Hematopoietic multipotent progenitor cell treated with erythropoietin and hydrocortisone succinate and interleukin-3 and kit ligand, for 4 days (in vitro differentiated cells): ENCODE data around the gene PYCARD.
"Not testable (repeated sequence)": the region's sequence is repeated elsewhere in the genome, so short reads cannot be mapped to it uniquely, and the experiment has no call there.

Experiments
- DNase-seq: peaks from one replicate; pipeline ENCODE4 v3.0.0-alpha.2; 2015

The PYCARD gene

DNA sequence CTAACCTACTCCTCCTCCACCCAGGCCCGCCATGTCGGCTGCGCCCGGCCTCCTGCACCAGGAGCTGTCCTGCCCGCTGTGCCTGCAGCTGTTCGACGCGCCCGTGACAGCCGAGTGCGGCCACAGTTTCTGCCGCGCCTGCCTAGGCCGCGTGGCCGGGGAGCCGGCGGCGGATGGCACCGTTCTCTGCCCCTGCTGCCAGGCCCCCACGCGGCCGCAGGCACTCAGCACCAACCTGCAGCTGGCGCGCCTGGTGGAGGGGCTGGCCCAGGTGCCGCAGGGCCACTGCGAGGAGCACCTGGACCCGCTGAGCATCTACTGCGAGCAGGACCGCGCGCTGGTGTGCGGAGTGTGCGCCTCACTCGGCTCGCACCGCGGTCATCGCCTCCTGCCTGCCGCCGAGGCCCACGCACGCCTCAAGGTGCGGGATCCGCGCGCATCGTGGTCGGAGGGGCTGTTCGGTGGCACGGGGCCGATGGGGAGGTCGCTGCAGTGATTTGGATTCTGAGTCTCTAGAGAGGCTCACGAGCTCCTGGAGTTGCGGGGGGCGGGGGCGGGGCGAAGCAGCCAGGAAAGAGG lies 12.2 kb upstream of the PYCARD start:
- DNase-seq: peak; percentile 49

DNA sequence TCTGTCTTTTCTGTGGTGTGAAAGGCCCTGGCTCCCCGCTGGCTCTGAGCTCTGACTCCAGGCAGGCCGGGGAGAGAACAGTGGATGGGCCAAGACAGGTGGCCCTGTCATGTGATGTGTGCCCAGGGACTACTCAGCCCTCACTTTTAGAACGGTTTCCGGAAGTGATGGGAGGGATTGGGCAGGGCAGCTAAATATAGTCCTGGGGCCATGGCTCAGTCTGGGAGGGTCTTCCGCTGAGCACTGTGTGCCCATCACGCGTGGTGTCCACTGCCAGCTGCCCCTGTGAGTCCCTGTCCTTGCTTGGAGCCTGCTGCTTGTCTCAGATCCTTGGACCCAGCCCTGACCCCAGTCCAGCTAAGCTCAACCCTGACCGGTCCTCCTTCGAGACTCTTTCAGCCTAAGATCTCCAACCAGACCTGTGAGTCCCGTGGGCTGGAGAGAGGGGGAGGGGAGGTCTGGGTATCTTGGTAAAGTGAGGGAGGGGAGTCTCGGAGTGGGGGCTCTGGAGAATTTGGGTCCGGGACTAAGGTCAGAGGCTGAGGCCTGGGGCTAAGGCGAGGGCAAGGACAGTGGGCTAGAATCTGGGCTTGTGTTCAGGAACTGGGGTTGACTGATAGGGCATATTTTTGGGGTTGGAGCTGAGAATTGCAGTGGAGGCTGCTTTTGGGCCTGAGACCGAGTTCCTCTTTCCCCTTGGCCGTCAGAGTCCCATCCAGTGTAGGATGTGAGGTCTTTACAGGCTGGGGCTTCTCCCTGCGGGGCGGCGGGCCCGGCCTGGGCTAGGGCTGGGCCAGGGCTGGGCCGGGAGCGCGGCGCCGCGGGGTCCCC lies 11.5 kb upstream of the PYCARD start, which contains the start of gene TRIM72:
Gene TRIM72, plus strand, starts transcription at position 243 of the 831 bp plus-strand sequence. CDS start 620 bp downstream, outside the sequence.
- peak; percentile 36 for DNase-seq

DNA sequence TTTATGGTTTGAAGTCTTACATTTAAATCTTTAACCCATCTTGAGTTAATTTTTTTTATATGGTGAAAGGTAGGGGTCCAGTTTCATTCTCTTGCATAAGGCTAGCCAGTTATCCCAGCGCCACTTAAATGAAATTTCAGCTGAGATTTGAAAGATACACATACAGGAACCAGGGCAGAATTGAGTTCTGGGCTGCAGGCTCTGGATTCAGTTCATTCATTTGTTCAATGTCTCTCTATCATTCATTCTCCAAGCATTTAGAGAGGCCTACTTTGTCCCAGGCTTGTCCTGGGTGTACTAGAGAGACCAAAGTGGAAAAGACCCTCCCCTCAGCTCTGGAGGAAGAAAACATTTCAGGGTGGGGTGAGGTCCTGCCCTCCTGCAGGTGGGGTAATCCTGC lies 10.8 kb upstream of the PYCARD start:
- no peak for DNase-seq

DNA sequence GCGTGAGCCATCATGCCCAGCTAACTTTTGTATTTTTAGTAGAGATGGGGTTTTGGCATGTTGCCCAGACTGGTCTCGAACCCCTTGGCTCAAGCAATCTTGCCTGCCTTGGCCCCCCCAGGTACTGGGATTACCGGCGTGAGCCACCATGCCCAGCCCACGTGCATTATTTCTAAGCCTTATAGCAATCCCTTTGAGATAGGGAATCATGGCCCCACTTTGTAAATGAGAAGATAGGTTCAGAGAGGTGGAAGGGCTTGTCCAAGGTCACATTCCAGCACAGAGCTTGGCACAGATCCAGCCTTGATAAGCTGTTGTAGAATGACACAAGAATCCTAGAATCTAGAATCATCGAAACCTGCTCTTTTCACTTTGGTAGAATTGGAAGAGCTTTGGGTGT lies 4.2 kb upstream of the PYCARD start:
- DNase-seq: no peak

DNA sequence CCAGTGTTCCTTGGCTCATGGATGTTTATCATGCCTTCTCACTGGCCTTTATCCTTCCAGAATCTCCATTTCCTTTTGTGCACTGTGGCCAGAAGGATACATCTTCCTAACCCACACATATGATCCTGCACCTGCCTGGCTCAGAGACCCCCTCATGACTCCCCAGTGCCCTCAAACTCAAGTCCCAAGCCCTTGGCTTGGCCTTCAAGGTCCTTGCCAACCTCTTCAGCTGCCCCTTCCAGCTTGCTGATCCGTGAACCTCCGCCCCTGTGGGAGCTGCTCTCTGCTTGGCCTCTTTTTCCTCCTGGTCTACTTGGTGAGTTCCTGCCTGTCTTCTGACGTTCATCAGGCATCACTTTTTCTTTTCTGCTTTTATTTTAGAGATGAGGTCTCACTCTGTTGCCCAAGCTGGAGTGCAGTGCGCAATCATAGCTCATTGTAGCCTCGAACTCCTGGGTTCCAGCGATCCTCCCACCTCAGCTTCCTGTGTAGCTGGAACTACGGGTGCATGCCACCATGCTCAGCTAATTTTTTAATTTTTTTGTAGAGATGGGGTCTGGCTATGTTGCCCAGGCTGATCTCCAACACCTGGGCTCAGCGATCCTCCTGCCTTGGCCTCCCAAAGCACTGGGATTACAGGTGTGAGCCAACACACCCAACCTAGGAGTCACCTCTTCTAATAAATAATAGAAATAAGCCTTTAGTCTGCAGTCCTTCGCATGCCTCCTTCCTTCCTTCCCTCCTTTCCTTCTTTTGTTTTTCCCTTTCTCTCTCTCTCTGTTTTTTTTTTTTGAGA lies 2.5 kb upstream of the PYCARD start:
- no peak for DNase-seq

DNA sequence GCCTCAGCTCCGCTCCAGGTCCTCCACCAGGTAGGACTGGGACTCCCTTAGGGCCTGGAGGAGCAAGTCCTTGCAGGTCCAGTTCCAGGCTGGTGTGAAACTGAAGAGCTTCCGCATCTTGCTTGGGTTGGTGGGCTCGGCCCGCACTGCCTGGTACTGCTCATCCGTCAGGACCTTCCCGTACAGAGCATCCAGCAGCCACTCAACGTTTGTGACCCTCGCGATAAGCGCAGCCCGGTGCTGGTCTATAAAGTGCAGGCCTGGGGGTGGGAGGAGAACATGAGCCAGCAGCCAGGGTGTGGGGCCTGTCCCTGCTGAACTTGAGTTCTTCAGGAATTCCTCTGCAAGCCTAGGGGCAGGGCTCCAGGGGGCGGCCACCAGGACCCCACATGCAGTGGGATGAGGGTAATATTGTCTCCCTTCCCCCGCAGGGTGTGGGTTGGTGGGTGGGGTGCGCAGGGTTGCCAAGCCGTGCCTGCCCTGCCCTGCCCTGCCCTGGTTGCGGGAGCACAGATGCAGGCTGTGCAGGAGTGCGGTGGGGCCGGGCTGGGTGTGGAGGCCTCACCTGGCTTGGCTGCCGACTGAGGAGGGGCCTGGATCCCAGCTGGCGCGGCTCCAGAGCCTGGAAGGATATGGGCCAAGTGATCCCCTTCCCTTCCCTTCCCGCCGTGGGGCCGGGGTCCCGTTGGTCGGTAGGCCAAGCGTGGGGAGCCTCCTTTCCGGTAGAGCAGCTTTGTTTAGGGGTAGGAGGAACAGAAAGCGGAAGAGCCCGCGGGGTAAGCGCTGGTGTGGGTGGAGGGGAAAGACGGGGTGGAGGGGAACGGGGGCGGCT lies 762 bp downstream of the PYCARD start:
- DNase-seq: peak; percentile 79

DNA sequence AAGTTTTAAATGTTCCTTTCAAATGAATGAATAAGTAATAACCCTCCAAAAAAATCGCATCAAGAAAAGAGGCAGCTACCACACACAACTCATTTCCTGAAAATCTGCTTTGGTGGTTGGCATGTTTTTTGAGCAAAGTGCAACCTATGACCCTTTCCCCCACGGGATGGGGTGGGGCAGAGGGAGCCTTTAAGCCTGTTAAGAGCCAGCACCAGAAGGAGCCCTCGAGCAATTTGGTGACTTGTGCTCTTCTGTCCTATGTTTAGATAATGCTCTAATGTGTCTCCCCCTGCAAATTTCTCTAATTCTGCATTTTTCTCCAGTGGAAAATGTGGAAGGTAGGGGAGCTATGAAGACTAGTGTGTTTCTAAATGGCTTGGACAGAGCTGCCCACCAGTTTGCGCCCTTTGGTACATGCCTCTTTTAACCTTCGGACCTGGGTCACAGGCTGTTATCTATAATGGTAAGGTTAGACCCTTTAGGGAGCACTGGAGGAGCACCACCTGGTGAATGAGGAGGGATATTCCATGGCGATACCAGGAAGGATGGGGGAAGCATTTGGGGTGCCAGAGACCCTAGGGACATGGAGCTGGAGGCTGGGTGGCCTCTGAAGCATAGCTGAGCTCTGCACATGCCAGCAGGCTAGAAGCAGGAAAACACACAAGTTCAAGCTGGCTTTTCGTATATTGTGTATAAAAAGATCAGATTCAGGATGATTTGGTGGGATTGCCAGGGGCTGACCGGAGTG lies 1.6 kb downstream of the PYCARD start:
- peak; percentile 89 for DNase-seq

DNA sequence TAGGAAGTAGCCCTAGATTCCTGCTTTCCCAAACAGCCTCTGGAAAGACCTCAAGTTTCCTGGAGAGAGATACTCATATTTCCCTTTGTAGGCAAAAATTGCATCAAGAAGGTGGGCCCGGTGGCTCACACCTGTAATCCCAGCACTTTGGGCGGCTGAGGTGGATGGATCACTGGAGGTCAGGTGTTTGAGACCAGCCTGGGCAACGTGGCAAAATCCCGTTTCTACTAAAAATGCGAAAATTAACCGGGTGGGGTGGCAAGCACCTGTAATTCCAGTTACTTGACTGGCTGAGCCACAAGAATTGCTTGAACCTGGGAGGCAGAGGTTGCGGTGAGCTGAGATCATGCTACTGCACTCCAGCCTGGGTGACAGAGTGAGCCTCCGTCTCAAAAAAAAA lies 2.4 kb downstream of the PYCARD start:
- not testable (repeated sequence) for DNase-seq

DNA sequence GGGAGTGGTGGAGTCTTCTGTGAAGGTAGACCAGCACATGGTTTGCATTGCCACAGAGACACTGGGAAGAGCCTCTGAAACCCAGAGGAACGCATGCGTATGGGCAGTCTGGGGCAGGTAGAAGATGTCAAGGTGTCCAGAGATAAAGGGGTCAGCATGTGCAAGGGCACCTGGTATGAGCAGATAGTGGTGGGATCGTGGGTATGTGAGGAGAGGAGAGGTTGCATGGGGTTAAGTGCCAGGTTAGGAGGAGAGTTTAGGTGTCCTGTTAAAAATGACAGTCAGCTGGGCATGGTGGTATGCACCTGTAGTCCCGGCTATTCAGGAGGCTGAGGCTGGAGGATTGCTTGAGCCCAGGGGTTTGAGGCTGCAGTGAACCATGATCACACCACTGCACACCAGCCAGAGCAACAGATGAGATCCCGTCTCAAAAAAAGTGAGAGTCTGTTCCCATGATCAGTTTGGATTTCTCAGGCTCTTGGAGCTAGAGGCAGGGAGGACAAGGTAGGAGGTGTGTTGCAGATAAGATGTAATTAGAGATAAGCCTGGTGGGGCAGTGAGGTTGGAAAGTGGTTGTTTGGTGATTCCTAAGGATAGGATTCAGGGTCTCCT lies 3.0 kb downstream of the PYCARD start:
- no peak for DNase-seq

DNA sequence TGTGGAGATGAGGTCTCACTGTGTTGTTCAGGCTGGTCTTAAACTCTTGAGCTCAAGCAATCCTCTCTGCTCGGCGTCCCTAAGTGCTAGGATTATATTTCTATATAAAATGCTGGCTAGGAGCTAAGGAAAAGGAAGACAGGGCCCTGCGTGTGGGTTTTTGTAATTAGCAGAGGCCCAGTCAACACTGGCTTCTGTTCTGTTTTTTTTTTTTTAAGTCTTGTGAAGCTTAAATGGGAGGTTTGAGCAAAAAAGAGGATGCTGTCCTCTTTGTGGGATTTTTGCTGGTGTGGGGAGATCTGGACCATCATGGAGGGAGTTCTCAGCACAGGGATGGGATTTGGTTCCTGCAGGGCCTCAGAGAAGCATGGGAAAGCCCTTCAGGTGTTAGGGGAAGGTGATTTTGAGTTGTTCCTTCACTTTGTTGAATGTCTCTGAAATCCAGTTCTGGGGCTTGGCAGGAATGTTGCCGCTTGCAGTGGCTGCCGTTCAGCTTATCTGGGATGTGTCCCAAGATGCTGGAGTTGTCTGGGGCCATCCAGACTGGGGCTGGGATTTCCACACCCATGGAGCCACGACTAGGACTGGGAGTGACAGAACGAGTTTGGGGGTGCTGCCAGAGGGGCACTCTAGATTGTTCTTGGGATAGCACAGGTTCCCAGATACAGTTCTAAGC lies 4.2 kb downstream of the PYCARD start:
- no peak for DNase-seq

DNA sequence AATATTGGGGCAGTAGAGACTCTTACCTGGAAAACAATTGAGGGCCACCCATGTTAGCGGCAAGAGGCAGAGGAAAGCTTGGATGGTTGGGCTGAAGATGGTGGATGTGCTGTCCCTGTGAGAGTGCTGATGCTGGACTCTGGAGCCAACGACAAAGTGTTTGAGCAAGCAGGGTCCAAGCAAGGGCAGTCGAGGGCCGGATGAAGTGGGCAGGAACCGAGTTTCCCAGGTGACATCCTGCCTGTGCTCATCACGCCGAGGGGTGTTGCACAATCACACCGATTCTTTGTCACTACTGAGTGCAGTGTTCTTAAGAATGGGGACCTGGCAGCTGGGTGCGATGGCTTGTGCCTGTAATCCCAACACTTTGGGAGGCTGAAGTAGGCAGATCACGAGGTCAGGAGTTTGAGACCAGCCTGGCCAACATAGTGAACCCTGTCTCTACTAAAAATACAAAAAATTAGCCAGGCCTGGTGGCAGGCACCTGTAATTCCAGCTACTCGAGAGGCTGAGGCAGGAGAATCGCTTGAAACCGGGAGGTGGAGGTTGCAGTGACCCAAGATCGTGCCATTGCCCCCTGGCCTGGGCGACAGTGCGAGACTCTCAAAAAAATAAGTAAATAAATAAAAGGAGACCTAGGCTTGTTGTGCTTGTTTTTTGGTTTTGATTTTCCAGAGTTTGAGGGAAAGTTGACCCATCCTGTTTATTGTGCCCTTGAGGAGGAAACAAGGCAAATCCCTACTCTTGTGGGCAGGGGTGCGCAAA lies 6.1 kb downstream of the PYCARD start:
- no peak for DNase-seq

DNA sequence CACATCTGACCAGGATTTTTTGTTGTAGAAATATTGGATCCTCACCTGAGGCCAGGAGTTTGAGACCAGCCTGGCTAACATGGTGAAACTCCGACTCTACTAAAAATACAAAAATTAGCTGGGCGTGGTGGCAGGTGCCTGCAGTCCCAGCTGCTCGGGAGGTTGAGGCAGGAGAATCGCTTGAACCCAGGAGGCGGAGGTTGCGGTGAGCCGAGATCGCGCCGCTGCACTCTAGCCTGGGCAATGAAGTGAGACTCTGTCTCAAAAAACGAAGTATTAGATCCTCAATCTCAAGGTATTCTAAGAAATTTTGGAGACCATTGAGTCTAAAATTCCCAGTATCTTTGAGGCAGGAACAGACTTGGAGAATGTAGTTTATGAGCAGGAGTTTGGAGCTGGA lies 6.7 kb downstream of the PYCARD start:
- not testable (repeated sequence) for DNase-seq

DNA sequence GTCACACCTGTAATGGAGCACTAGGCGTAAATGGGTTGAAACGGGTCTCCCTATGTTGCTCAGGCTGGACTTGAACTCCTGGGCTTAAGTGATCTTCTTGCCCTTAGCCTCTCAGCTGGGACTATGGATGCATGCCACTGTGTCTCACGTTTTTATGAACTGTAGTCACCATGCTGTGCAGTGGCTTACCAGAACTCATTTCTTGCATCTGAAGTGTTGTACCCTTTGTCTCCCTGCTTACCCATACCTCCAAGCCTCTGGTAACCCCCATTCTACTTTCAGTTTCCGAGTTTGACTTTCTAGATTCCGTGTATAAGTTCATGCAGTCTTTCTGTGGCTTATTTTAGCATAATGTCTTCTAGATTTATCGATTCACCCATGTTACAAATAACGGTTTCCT lies 7.7 kb downstream of the PYCARD start:
- no peak for DNase-seq

DNA sequence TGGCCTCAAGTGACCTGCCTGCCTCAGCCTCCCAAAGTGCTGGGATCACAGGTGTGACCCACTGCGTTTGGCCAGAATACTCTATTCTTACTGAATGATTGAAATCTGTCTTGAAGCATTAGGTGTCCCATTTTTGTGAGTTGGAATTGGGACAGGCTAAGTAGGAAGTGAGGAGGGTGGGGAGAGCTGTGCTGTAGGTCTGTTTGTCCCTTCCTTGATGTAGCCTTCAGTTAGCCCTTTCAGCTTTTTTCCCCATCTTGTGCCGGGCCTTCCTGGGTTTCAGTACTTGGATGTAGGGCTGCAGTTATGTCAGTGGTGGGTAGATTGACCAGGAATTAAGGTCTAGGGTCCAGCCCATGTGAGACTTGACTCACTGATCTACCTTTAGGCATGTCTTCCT lies 8.7 kb downstream of the PYCARD start:
- DNase-seq: no peak

DNA sequence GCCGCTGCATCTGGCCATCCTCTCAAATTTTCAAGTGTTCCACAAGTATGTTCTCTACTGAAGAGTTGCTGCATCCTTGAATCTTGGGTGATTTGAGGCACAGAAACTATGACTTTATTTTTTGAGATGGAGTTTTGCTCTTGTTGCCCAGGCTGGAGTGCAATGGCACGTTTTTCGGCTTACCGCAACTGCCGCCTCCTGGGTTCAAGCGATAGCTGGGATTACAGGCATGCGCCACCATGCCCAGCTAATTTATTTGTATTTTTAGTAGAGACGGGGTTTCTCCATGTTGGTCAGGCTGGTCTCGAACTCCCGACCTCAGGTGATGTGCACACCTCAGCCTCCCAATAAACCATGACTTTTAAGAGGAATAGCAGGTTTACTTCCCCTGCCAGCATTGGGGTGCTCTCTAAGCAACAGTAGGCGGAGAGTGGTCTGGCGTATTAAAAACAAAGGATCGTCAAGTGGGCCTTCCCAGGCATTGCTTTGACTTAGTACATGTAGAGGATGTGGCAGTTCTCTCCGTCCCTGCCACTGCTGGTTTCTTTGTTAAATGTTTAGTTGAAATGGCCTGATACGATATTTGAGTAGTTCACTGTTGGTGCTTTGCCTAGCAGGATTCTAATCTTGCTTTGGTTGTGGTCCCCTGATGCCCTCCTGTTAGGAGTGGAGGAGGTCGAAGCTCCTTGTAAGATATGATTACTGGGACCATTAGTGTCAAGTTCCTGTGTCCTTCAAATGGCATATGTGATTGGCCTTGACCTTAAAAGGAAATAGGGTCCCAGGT lies 9.5 kb downstream of the PYCARD start:
- no peak for DNase-seq

DNA sequence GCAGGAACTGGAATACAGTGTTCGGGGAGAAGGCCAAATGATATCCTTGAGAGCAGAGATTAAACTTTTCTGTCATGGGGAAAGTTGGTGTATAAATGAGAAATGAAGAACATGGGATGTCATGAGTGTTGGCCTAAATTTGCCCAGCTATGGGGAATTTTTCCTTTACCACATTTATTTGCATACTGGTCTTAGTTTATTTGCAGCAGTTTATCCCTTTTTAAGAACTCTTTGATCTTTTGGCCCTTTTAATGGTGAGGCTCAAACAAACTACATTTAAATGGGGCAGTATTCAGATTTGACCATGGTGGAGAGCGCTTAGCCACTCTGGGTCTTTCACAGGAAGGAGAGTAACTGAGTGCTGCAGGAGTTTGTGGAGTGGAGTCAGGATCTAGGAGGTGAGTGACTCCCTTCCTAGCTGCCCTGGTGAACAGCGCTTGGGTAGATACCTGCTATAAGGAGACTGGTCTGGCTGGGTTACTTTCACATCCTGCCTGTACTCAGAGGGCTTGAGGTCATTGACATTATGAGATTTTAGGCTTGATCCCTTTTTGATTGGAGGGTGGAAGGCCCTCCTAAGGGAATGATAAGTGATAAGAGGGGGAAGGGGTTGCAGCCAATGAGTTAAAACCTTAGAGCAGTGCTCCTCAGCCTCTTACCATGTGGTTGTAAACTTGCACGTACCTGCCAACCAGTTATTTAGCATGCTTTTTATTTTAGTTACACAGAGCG lies 10.7 kb downstream of the PYCARD start:
- DNase-seq: no peak

DNA sequence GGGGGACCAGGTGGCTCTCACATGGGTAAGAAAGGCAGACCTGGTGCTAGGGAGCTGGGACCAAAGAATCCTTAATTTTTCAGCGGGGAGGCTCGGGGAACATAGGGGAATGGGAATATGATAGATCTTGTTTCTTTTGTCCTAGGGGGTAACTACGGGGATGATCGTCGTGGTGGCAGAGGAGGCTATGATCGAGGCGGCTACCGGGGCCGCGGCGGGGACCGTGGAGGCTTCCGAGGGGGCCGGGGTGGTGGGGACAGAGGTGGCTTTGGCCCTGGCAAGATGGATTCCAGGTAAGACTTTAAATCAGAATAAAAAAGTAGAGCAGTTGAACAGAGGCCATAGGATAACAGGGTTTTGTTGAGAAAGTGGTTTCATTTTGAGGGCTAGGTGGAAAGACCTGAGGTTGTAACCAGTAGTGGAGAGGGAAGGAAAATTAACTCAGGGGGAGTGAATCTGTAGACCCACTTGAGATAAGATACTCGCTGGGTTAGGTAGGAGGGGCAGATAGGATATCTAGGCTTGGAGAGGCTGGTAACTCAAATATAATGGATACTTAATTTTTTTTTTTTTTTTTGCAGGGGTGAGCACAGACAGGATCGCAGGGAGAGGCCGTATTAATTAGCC lies 11.6 kb downstream of the PYCARD start:
- no peak for DNase-seq

DNA sequence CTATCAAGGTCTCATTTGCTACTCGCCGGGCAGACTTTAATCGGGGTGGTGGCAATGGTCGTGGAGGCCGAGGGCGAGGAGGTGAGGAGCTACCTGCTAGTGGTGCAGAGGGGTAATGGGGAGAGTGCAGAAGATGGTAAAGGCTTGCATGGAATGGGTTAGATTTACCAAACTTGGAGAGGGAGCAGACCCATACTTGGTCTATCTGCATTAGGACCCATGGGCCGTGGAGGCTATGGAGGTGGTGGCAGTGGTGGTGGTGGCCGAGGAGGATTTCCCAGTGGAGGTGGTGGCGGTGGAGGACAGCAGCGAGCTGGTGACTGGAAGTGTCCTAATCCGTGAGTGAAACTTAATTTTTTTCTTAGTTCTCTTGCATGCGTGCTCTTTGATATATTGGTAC lies 12.5 kb downstream of the PYCARD start:
- no peak for DNase-seq
